Anterior cingulate cortex (tissue), 58 donors: ENCODE results near the gene NPHP4.
A peak's percentile ranks its signal among the peaks of the same experiment; 100 is the strongest.

Source experiments
- DNase-seq, 58 donors: peaks; one replicate each; lab custom pipeline; 2025; lab: John Stamatoyannopoulos, UW

Gene NPHP4

GRCh38 chr1:5905436-5905835 lies 86.8 kb downstream of the NPHP4 start:
- DNase-seq, result no peak

GRCh38 chr1:5904551-5904950 lies 87.7 kb downstream of the NPHP4 start:
- DNase-seq, result no peak

- no peak for DNase-seq
Observed at GRCh38 chr1:5903680-5904079, 88.5 kb downstream of the NPHP4 start.

GRCh38 chr1:5903031-5903430 lies 89.2 kb downstream of the NPHP4 start:
- no peak for DNase-seq

GRCh38 chr1:5901841-5902240 lies 90.4 kb downstream of the NPHP4 start:
- no peak for DNase-seq

- no peak for DNase-seq
Observed at GRCh38 chr1:5901150-5901549, 91.1 kb downstream of the NPHP4 start.

- no peak for DNase-seq
Observed at GRCh38 chr1:5898266-5898665, 94.0 kb downstream of the NPHP4 start.

GRCh38 chr1:5896706-5897660 lies 95.2 kb downstream of the NPHP4 start:
- peak in 20 of 58 donors; percentile 7 to 43 (median 21) for DNase-seq

GRCh38 chr1:5895446-5896406 lies 96.5 kb downstream of the NPHP4 start:
- DNase-seq, result peak in 2 of 58 donors; percentile 20 to 25

GRCh38 chr1:5893699-5894278 lies 98.4 kb downstream of the NPHP4 start:
- peak in 10 of 58 donors; percentile 6 to 42 (median 18) for DNase-seq

- DNase-seq, result no peak
Observed at GRCh38 chr1:5892329-5892728, 99.9 kb downstream of the NPHP4 start.

GRCh38 chr1:5891736-5892135 lies 100.5 kb downstream of the NPHP4 start:
- no peak for DNase-seq

GRCh38 chr1:5891137-5891536 lies 101.1 kb downstream of the NPHP4 start:
- DNase-seq, result no peak

GRCh38 chr1:5890346-5891106 lies 101.7 kb downstream of the NPHP4 start:
- DNase-seq, result no peak

GRCh38 chr1:5889901-5890300 lies 102.3 kb downstream of the NPHP4 start:
- no peak for DNase-seq

- no peak for DNase-seq
Observed at GRCh38 chr1:5889462-5889861, 102.8 kb downstream of the NPHP4 start.

- peak in 2 of 58 donors; percentile 5 to 15 for DNase-seq
Observed at GRCh38 chr1:5888606-5889211, 103.5 kb downstream of the NPHP4 start.

- DNase-seq, result no peak
Observed at GRCh38 chr1:5887971-5888361, 104.3 kb downstream of the NPHP4 start.

- DNase-seq, result no peak
Observed at GRCh38 chr1:5887349-5887970, 104.8 kb downstream of the NPHP4 start.
